ENCODE data around the gene MTMR3.

Gene MTMR3

GRCh38 chr22:30005213-30005857 is 122.4 kb downstream of the MTMR3 start:
- peak; percentile 67 for DNase-seq

GRCh38 chr22:30007361-30007760 is 124.4 kb downstream of the MTMR3 start:
- no peak for DNase-seq

- no peak for DNase-seq
Observed at GRCh38 chr22:30008401-30008800, 125.4 kb downstream of the MTMR3 start.

- DNase-seq: no peak
Observed at GRCh38 chr22:30009478-30009877, 126.5 kb downstream of the MTMR3 start.

- no peak for DNase-seq
Observed at GRCh38 chr22:30010789-30011405, 127.9 kb downstream of the MTMR3 start.

- no peak for DNase-seq
Observed at GRCh38 chr22:30013201-30013600, 130.2 kb downstream of the MTMR3 start.

GRCh38 chr22:30014244-30014643 is 131.3 kb downstream of the MTMR3 start:
- DNase-seq: no peak

GRCh38 chr22:30015229-30015797 is 132.3 kb downstream of the MTMR3 start:
- DNase-seq: no peak

GRCh38 chr22:30015846-30016245 is 132.9 kb downstream of the MTMR3 start:
- no peak for DNase-seq

- DNase-seq: no peak
Observed at GRCh38 chr22:30016596-30016995, 133.6 kb downstream of the MTMR3 start.

GRCh38 chr22:30017375-30018223 is 134.6 kb downstream of the MTMR3 start:
- DNase-seq: no peak

- no peak for DNase-seq
Observed at GRCh38 chr22:30020511-30020910, 137.5 kb downstream of the MTMR3 start.

- DNase-seq: no peak
Observed at GRCh38 chr22:30021338-30021737, 138.4 kb downstream of the MTMR3 start.

GRCh38 chr22:30021881-30022619 is 139.1 kb downstream of the MTMR3 start:
- no peak for DNase-seq

GRCh38 chr22:30023099-30023660 is 140.2 kb downstream of the MTMR3 start:
- DNase-seq: no peak

- DNase-seq: no peak
Observed at GRCh38 chr22:30024231-30024630, 141.3 kb downstream of the MTMR3 start.

- DNase-seq: no peak
Observed at GRCh38 chr22:30025221-30025620, 142.2 kb downstream of the MTMR3 start.

GRCh38 chr22:30026756-30027155 is 143.8 kb downstream of the MTMR3 start:
- no peak for DNase-seq

- DNase-seq: no peak
Observed at GRCh38 chr22:30027169-30027568, 144.2 kb downstream of the MTMR3 start.

GRCh38 chr22:30027791-30028190 is 144.8 kb downstream of the MTMR3 start:
- no peak for DNase-seq

GRCh38 chr22:30028731-30029130 is 145.8 kb downstream of the MTMR3 start:
- no peak for DNase-seq

- DNase-seq: no peak
Observed at GRCh38 chr22:30029512-30029911, 146.5 kb downstream of the MTMR3 start.

- DNase-seq: no peak
Observed at GRCh38 chr22:30030329-30030728, 147.4 kb downstream of the MTMR3 start.

Measured in activated naive CD4-positive, alpha-beta T cell treated with Interleukin-2 at 50 U/mL for 16 hours (primary cell).